ENCODE results near the gene RAPGEF2. TPM values are rescaled to one million over a fixed set of nuclear protein-coding genes. Genes with fewer than 3 reads are reported as not detected.

Gene RAPGEF2
- total and polyA plus RNA-seq, 2 donors (not counting 1 experiment from before 2014, with no cell fraction given): 10.9 to 45.8 TPM

GRCh38 chr4:159222043-159222552 is 119.2 kb downstream of the RAPGEF2 start:
- H3K4me3 Mint-ChIP-seq: no peak overlapping the region
- ChIA-PET POLR2A (no interaction called here), CTCF (no interaction called here)
- H3K9me3 ChIP-seq (ENCODE audit: control extremely low read depth in 1 of 3, control insufficient read depth in 2 of 3, insufficient read depth in 1 of 3, low read length in 2 of 3): no peaks in the 10 kb centered on the region
- TF ChIP-seq EZH2 (IDR thresholded peaks at IDR 0.05; ENCODE audit: borderline replicate concordance, insufficient read depth, low read depth, low read length, poor library complexity, severe bottlenecking): no peak
- TF ChIP-seq, protein P1, sequence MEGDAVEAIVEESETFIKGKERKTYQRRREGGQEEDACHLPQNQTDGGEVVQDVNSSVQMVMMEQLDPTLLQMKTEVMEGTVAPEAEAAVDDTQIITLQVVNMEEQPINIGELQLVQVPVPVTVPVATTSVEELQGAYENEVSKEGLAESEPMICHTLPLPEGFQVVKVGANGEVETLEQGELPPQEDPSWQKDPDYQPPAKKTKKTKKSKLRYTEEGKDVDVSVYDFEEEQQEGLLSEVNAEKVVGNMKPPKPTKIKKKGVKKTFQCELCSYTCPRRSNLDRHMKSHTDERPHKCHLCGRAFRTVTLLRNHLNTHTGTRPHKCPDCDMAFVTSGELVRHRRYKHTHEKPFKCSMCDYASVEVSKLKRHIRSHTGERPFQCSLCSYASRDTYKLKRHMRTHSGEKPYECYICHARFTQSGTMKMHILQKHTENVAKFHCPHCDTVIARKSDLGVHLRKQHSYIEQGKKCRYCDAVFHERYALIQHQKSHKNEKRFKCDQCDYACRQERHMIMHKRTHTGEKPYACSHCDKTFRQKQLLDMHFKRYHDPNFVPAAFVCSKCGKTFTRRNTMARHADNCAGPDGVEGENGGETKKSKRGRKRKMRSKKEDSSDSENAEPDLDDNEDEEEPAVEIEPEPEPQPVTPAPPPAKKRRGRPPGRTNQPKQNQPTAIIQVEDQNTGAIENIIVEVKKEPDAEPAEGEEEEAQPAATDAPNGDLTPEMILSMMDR (IDR thresholded peaks at IDR 0.05): no peak
- peaks cover 4% of the 10 kb centered on the region for H4K20me1 ChIP-seq (ENCODE audit: control insufficient read depth, insufficient read depth, low read length, poor library complexity, severe bottlenecking)
- H3K4me3 ChIP-seq (ENCODE audit: control extremely low read depth in 1 of 5, extremely low read depth in 1 of 5, insufficient read depth in 1 of 5, low read depth in 2 of 5, low read length in 4 of 5): no peak overlapping the region
- no peak overlapping the region for H2AFZ ChIP-seq (ENCODE audit: insufficient read depth, low read depth, low read length, poor library complexity, severe bottlenecking)
- peaks cover 15% of the 10 kb centered on the region for H3K79me2 ChIP-seq (ENCODE audit: control insufficient read depth, insufficient read depth, low read length)
- intact Hi-C loops (cut with micrococcal nuclease): no loop called here
- H3K4me2 ChIP-seq (replicated peaks; ENCODE audit: low read depth, low read length, poor library complexity, severe bottlenecking): no peak overlapping the region
- no peak overlapping the region for H3K9ac ChIP-seq (ENCODE audit: low read length)
- H3K27ac ChIP-seq (ENCODE audit: low read length in 2 of 2): no peak overlapping the region
- H3K4me1 Mint-ChIP-seq: peaks cover 17% of the 10 kb centered on the region
- WGBS (ENCODE audit: insufficient coverage): 96% methylated on average over 3 of the region's 4 CpGs
- no peaks in the 10 kb centered on the region for H3K27me3 ChIP-seq (replicated peaks in 1 of 4; ENCODE audit: control extremely low read depth in 1 of 4, control insufficient read depth in 3 of 4, insufficient read depth in 4 of 4, low read length in 3 of 4)
- H3K27me3 Mint-ChIP-seq: no peaks in the 10 kb centered on the region
- no peaks in the 10 kb centered on the region for H3K36me3 ChIP-seq (replicated peaks in 1 of 2; ENCODE audit: control extremely low read depth in 1 of 2, control insufficient read depth in 1 of 2, extremely low read depth in 1 of 2, insufficient read depth in 2 of 2, low read length in 1 of 2)
- no peak overlapping the region for H3K27ac Mint-ChIP-seq
- H3K9me3 Mint-ChIP-seq (ENCODE audit: insufficient read depth): no peaks in the 10 kb centered on the region
- H3K4me1 ChIP-seq (ENCODE audit: control insufficient read depth in 2 of 2, insufficient read depth in 2 of 2, low read length in 2 of 2): no peaks in the 10 kb centered on the region
- ATAC-seq (ENCODE audit: low read depth): no peak
- DNase-seq: no peak

DNA sequence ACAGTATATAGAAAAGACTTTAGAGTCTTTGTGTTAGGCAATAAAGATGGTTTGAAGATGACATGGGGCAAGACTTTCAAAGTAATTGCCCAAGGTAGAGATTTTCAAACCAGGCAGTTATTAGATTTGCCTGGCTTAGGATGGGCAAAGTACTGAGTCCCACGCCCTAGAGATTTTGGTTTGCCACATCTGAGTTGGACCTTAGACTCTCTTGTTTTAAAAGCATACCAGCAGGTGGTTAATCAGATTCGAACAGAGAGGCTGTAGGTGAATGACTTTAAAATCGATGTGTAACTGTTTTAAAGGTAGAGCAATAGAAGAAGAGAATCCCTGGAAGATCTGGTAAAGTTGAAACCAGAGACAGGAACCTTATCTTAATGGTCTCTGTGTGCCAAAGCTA is 121.5 kb downstream of the RAPGEF2 start:
- Mint-ChIP-seq H3K4me3 (no peak overlapping the region), H3K4me1 (peaks cover 17% of the 10 kb centered on the region), H3K27me3 (no peaks in the 10 kb centered on the region), H3K9me3 (ENCODE audit: insufficient read depth) (no peaks in the 10 kb centered on the region), H3K27ac (no peak overlapping the region)
- Histone ChIP-seq H3K27me3 (replicated peaks in 1 of 4; ENCODE audit: control extremely low read depth in 1 of 4, control insufficient read depth in 3 of 4, insufficient read depth in 4 of 4, low read length in 3 of 4) (no peaks in the 10 kb centered on the region), H3K79me2 (ENCODE audit: control insufficient read depth, insufficient read depth, low read length) (peaks cover 12% of the 10 kb centered on the region), H3K36me3 (replicated peaks in 1 of 2; ENCODE audit: control extremely low read depth in 1 of 2, control insufficient read depth in 1 of 2, extremely low read depth in 1 of 2, insufficient read depth in 2 of 2, low read length in 1 of 2) (no peaks in the 10 kb centered on the region), H3K4me1 (ENCODE audit: control insufficient read depth in 2 of 2, insufficient read depth in 2 of 2, low read length in 2 of 2) (no peaks in the 10 kb centered on the region), H2AFZ (ENCODE audit: insufficient read depth, low read depth, low read length, poor library complexity, severe bottlenecking) (no peak overlapping the region), H3K9me3 (ENCODE audit: control extremely low read depth in 1 of 3, control insufficient read depth in 2 of 3, insufficient read depth in 1 of 3, low read length in 2 of 3) (no peaks in the 10 kb centered on the region), H4K20me1 (ENCODE audit: control insufficient read depth, insufficient read depth, low read length, poor library complexity, severe bottlenecking) (peaks cover 4% of the 10 kb centered on the region), H3K9ac (ENCODE audit: low read length) (no peak overlapping the region), H3K4me2 (replicated peaks; ENCODE audit: low read depth, low read length, poor library complexity, severe bottlenecking) (no peak overlapping the region), H3K4me3 (ENCODE audit: control extremely low read depth in 1 of 5, extremely low read depth in 1 of 5, insufficient read depth in 1 of 5, low read depth in 2 of 5, low read length in 4 of 5) (no peak overlapping the region), H3K27ac (ENCODE audit: low read length in 2 of 2) (no peak overlapping the region)
- no peak for ATAC-seq (ENCODE audit: low read depth)
- CTCF ChIA-PET: no interaction called here
- TF ChIP-seq, protein P1 (IDR thresholded peaks at IDR 0.05): no peak
- TF ChIP-seq EZH2 (IDR thresholded peaks at IDR 0.05; ENCODE audit: borderline replicate concordance, insufficient read depth, low read depth, low read length, poor library complexity, severe bottlenecking): no peak
- DNase-seq: no peak
- intact Hi-C loops (cut with micrococcal nuclease): no loop called here
- WGBS (ENCODE audit: insufficient coverage): 84% methylated on average over 3 of the region's 3 CpGs
- POLR2A ChIA-PET: no interaction called here

Data from B cell (primary cell).